ENCODE results near the gene COLEC12. TPM values are rescaled to one million over a fixed set of nuclear protein-coding genes. Genes with fewer than 3 reads are reported as not detected.

COLEC12 gene
- total and polyA plus RNA-seq, 10 of the 15 experiments (the other 5 are each of a cell fraction or from before 2014, with no cell fraction given) = 0.04 to 0.05 TPM; not detected in 8

DNA sequence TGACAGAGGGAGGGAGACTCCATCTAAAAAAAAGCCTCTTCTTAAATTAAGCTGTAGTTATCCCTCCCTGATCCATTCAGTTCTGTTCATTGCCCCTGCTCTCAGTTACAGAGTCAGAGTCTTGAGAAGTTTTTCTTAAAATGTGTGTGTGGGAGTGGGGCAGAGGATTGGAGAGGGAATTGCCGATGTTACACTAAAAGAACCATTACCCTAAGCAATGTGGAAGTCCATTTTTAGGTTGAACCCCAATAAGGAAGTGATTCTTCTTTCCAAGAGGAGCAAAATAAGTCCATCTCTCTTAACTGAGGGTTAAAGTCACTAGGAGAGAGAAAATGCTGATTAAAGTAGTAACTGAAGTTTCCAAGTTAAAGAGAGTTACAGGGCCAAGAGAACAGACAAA lies 211.5 kb downstream of the COLEC12 start:
- FAIRE-seq = no peak
- ChIA-PET RAD21 (ENCODE audit: unreplicated experiment) (no interaction called here), POLR2A (no interaction called here), SMC1A (ENCODE audit: uncharacterized antibody, unreplicated experiment) (no interaction called here), CTCF (interaction anchor here (0.6 to 1.0 kb wide), 3 partner anchors 189 to 542 kb away, joined by 3 read pairs; no protein-coding TSS in a partner anchor)
- no peak for DNase-seq (ENCODE audit: low read depth, low spot score)
- ATAC-seq = no peak
- H3K79me2 ChIP-seq (ENCODE audit: control insufficient read depth, insufficient read depth, low read length) = no peaks in the 10 kb centered on the region
- no peak overlapping the region for H2AFZ ChIP-seq (ENCODE audit: control insufficient read depth, low read depth, low read length)
- H3K9ac ChIP-seq (ENCODE audit: control insufficient read depth, insufficient read depth, low read length) = no peak overlapping the region
- H3K4me3 ChIP-seq = no peak overlapping the region
- no peaks in the 10 kb centered on the region for H4K20me1 ChIP-seq (ENCODE audit: control insufficient read depth, insufficient read depth)
- BruUV-seq (replicated peaks) = no TSS peak
- in situ Hi-C loops (cut with MboI) (loop anchor here (10.0 kb wide), 1 partner anchor 326 kb away; no protein-coding TSS in a partner anchor), intact Hi-C loops (cut with micrococcal nuclease; ENCODE audit: unreplicated experiment) (no loop called here)
- H3K27ac ChIP-seq (ENCODE audit: control insufficient read depth, insufficient read depth) = no peak overlapping the region
- H3K27me3 ChIP-seq (replicated peaks in 1 of 2; ENCODE audit: control insufficient read depth in 2 of 2, insufficient read depth in 2 of 2, low read length in 1 of 2) = no peaks in the 10 kb centered on the region
- no peaks in the 10 kb centered on the region for H3K4me1 ChIP-seq (ENCODE audit: control insufficient read depth, insufficient read depth, low read length)
- H3K4me2 ChIP-seq (ENCODE audit: control insufficient read depth, insufficient read depth) = no peak overlapping the region
- WGBS (ENCODE audit: insufficient coverage, insufficient replicate concordance, low lambda C conversion rate, missing lambda C conversion rate) = 94% methylated on average over 1 of the region's 1 CpG
- H3K36me3 ChIP-seq (ENCODE audit: control insufficient read depth in 2 of 2, insufficient read depth in 2 of 2, low read length in 1 of 2) = no peaks in the 10 kb centered on the region
- no peaks in the 10 kb centered on the region for H3K9me3 ChIP-seq (replicated peaks; ENCODE audit: control insufficient read depth, insufficient read depth, low read length)
- TF ChIP-seq CTCF (IDR thresholded peaks at IDR 0.05 in 2 of 3, conservative IDR thresholded peaks at IDR 0.05 in 1 of 3; ENCODE audit: control insufficient read depth in 2 of 3, extremely low read depth in 1 of 3, insufficient read depth in 1 of 3, low read depth in 3 of 3, low read length in 3 of 3) (no peak), CHD1 (IDR thresholded peaks at IDR 0.05; ENCODE audit: low read depth, low read length) (no peak), ATF2 (IDR thresholded peaks at IDR 0.05; ENCODE audit: low read length) (no peak), LARP7 (IDR thresholded peaks at IDR 0.05) (no peak), RB1 (IDR thresholded peaks at IDR 0.05; ENCODE audit: borderline replicate concordance) (no peak), BMI1 (IDR thresholded peaks at IDR 0.05; ENCODE audit: borderline replicate concordance) (no peak), RCOR1 (conservative IDR thresholded peaks at IDR 0.05; ENCODE audit: low read depth, low read length) (no peak), SMC3 (IDR thresholded peaks at IDR 0.05; ENCODE audit: borderline replicate concordance, low read length) (no peak), RUNX3 (IDR thresholded peaks at IDR 0.05; ENCODE audit: low read length) (no peak), ZNF217 (IDR thresholded peaks at IDR 0.05) (no peak), SREBF2 (IDR thresholded peaks at IDR 0.05; ENCODE audit: low read length) (no peak), KLF5 (IDR thresholded peaks at IDR 0.05; ENCODE audit: partially characterized antibody) (no peak), RELB (IDR thresholded peaks at IDR 0.05; ENCODE audit: low read depth) (no peak)
- TF ChIP-seq, protein P1, sequence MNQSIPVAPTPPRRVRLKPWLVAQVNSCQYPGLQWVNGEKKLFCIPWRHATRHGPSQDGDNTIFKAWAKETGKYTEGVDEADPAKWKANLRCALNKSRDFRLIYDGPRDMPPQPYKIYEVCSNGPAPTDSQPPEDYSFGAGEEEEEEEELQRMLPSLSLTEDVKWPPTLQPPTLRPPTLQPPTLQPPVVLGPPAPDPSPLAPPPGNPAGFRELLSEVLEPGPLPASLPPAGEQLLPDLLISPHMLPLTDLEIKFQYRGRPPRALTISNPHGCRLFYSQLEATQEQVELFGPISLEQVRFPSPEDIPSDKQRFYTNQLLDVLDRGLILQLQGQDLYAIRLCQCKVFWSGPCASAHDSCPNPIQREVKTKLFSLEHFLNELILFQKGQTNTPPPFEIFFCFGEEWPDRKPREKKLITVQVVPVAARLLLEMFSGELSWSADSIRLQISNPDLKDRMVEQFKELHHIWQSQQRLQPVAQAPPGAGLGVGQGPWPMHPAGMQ (IDR thresholded peaks at IDR 0.05; ENCODE audit: borderline replicate concordance) = no peak
- TF ChIP-seq, protein P2, sequence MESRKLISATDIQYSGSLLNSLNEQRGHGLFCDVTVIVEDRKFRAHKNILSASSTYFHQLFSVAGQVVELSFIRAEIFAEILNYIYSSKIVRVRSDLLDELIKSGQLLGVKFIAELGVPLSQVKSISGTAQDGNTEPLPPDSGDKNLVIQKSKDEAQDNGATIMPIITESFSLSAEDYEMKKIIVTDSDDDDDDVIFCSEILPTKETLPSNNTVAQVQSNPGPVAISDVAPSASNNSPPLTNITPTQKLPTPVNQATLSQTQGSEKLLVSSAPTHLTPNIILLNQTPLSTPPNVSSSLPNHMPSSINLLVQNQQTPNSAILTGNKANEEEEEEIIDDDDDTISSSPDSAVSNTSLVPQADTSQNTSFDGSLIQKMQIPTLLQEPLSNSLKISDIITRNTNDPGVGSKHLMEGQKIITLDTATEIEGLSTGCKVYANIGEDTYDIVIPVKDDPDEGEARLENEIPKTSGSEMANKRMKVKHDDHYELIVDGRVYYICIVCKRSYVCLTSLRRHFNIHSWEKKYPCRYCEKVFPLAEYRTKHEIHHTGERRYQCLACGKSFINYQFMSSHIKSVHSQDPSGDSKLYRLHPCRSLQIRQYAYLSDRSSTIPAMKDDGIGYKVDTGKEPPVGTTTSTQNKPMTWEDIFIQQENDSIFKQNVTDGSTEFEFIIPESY (IDR thresholded peaks at IDR 0.05) = no peak

All from GM12878 (cell line).